ENCODE data around the gene GSK3A. TPM values are rescaled to one million over a fixed set of nuclear protein-coding genes. Genes with fewer than 3 reads are reported as not detected.

Gene GSK3A
- total RNA-seq, 4 donors from 2014 or later, result 31.4 to 44.1 (median 41.0) TPM

DNA sequence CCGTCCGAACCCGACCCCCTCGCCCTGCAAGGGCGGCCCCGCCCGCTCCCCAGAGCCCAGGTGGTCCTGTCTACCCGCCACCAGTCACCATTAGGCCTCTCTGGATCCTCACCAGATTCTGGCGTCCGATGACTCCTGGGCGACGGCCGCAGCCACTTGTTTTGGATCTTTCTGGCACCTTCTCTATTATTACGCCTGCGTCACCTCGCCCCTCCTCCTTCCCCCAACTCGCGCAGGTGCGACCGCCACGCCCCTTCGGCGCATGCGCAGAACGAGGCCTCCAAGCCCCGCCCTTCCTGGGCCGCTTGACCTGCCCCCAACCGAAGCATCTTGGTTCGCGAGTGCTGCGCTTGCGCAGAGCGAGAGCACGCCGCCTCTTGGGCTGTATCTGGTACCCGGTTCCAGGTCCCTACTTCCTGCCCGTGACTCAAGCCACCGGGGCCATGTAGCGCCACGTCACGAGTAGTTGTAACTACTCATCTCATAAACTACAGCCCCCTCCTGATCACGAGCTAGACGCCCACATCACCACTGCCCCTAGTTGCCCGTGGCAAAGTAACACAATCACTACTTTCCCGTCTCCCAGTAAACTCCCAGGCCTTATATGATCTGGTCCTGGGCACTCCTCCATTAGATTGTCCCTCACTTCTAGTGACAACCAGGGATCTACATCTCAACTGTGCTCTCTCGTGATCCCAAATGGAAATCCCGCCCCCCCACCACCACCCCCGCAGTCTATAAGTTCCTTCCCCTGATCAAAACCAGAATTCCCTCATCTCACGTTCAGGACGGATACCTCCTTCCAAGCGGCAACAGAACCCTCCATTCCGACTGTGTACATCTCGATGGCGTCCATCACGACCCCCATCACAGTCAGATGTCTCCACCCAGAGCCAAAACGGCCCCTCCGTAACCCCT lies 24.6 kb downstream of the GSK3A start, which contains the start of gene DEDD2:
Gene DEDD2, minus strand, starts transcription at position 158 of the 918 bp plus-strand sequence. CDS start 670 bp downstream, outside the sequence.
- Histone ChIP-seq H3K4me3 (peak within 1 kb of the TSS; percentile 72 to 89 (median 82)), H3K4me1 (peaks cover 0 to 62% (median 24%) of the 10 kb centered on the region in 4 donors), H3K27ac (peak within 1 kb of the TSS; percentile 86 to 99 (median 92)), H3K36me3 (peaks cover 0 to 22% (median 0%) of the 10 kb centered on the region in 3 donors), H3K27me3 (no peaks in the 10 kb centered on the region), H3K9me3 (no peaks in the 10 kb centered on the region)
- DNase-seq, result peak; percentile 97 to 99 (median 99)
- TF ChIP-seq, protein P1, sequence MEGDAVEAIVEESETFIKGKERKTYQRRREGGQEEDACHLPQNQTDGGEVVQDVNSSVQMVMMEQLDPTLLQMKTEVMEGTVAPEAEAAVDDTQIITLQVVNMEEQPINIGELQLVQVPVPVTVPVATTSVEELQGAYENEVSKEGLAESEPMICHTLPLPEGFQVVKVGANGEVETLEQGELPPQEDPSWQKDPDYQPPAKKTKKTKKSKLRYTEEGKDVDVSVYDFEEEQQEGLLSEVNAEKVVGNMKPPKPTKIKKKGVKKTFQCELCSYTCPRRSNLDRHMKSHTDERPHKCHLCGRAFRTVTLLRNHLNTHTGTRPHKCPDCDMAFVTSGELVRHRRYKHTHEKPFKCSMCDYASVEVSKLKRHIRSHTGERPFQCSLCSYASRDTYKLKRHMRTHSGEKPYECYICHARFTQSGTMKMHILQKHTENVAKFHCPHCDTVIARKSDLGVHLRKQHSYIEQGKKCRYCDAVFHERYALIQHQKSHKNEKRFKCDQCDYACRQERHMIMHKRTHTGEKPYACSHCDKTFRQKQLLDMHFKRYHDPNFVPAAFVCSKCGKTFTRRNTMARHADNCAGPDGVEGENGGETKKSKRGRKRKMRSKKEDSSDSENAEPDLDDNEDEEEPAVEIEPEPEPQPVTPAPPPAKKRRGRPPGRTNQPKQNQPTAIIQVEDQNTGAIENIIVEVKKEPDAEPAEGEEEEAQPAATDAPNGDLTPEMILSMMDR (IDR thresholded peaks at IDR 0.05), result no peak
- TF ChIP-seq POLR2A (IDR thresholded peaks at IDR 0.05), result peak; percentile 81 to 96

DNA sequence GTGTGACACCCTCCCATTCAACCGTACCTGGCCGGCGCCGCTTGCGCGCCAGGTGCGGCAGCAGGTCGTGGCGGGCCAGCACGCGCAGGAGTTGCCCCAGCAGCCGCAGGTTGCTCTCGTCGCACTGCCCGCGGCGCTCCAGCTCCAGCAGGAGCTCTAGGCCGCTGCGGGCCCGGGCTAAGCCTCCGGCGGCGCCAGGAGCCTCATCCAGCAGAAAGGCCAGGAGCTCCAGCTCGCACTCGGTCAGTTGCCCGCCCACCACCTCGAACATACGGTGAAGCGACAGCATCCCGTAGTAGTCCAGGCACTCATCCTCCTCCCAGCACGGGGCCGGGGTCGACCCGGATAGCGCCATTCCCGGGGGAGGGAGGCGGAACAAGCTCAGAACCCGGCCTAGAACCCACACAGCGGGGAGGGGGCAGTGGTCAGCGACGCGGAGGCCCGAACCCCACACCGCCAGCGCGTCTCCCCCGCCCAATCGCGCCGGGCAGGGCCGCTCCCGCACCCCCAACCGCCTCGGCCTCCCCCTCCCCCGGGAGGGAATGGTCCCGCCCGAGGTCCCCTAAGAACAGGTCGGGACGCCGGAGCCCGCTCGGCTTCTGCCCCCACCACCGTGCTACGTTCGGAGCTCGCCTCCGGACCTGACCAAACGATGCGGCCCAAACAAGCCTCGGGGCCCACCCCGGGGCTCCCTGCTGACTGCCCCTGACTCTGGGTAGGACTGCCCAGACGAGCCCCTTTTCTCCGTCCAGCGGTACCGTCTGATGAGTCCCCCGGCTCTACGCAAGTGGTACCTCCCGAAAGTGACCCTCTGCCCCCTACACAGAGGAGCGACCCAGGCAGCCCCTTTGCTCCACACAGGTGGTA lies 25.5 kb downstream of the GSK3A start:
- peak overlapping the region; percentile 72 to 89 (median 82) for H3K4me3 ChIP-seq
- no peaks in the 10 kb centered on the region for H3K27me3 ChIP-seq
- peak overlapping the region; percentile 86 to 99 (median 92) for H3K27ac ChIP-seq
- no peaks in the 10 kb centered on the region for H3K9me3 ChIP-seq
- peaks cover 0 to 69% (median 24%) of the 10 kb centered on the region in 4 donors for H3K4me1 ChIP-seq
- peak; percentile 25 to 68 (median 60) for DNase-seq
- H3K36me3 ChIP-seq, result peaks cover 0 to 29% (median 0%) of the 10 kb centered on the region in 3 donors
- TF ChIP-seq, protein P1 (IDR thresholded peaks at IDR 0.05), result no peak
- TF ChIP-seq POLR2A (IDR thresholded peaks at IDR 0.05), result no peak

DNA sequence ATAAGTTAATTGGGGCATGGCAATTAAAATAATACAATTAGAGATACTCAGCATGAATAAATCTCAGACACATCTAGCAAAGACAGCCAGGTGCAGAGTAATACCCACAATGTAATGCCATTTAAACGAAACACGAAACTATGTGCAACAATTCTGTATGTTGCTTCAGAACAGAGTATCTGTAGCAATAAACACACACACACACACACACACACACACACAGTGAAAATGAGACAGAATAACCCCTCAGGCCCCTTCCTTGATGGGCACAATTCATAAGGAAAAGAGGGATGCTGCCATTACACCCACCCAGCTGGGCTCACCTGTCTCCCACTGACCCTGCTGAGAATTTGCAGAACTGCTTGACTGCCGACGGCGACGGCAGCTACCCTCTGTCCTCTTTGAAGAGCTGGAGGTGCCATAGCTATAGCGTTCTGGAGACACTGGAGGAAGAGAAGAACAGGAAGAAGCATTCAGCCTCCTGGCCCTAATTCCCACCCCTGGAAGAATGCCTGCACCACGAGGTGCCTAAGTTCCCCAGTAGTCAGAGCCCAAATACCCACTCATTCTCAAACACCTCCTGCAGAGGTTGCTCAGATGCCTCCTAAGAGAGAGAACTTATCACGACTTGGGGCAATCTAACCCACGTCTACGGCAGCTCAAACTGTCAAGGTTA lies 27.5 kb downstream of the GSK3A start:
- Histone ChIP-seq H3K4me3 (peak overlapping the region in 1 of 4 donors; percentile 79), H3K27ac (no peak overlapping the region), H3K9me3 (no peaks in the 10 kb centered on the region), H3K27me3 (no peaks in the 10 kb centered on the region), H3K36me3 (peaks cover 0 to 48% (median 0%) of the 10 kb centered on the region in 3 donors), H3K4me1 (peaks cover 0 to 56% (median 20%) of the 10 kb centered on the region in 4 donors)
- TF ChIP-seq POLR2A (IDR thresholded peaks at IDR 0.05), result no peak
- TF ChIP-seq, protein P1 (IDR thresholded peaks at IDR 0.05), result no peak
- DNase-seq, result no peak

DNA sequence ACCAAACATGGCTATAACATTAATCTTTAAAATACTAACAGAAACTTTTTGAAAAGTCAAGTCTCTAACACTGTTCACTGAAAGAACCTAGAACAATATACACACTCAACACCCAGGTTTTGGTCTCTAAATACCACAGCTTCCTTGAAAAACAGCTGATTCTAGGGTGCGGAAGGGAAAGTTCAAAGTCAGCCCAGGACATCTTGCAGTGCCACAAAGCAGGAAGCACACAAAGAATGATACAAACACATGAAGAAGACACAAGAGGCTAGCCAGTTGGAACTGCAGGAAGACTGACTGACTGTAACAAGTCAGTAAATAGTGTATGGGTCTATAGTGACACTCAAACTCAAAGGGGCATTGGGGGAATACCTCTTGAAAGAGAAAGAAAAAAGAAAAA lies 29.5 kb downstream of the GSK3A start:
- H3K9me3 ChIP-seq, result no peaks in the 10 kb centered on the region
- no peak for TF ChIP-seq POLR2A (IDR thresholded peaks at IDR 0.05)
- TF ChIP-seq, protein P1 (IDR thresholded peaks at IDR 0.05), result no peak
- no peak overlapping the region for H3K4me3 ChIP-seq
- H3K27ac ChIP-seq, result no peak overlapping the region
- no peak for DNase-seq
- H3K27me3 ChIP-seq, result no peaks in the 10 kb centered on the region
- H3K36me3 ChIP-seq, result peaks cover 0 to 69% (median 0%) of the 10 kb centered on the region in 3 donors
- peaks cover 0 to 43% (median 13%) of the 10 kb centered on the region in 4 donors for H3K4me1 ChIP-seq

DNA sequence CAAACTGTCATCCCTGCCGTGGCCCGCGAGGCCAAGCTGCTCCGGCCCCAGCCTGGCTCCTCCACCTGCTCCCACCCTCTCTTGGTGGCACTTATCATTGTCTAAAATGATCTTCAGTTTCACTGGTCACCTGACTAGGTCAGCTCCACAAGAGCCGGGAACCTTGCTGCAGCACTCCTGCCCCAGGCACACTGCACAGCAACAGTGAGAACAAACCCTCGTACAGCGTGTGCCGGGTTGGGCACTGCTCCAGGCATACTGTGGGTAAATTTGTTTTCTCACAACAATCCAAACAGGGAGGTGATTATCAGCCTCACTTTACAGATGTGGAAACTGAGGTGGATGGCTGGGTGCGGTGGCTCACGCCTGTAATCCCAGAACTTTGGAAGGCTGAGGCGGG lies 33.8 kb downstream of the GSK3A start:
- peaks cover 0 to 95% (median 0%) of the 10 kb centered on the region in 3 donors for H3K36me3 ChIP-seq
- H3K9me3 ChIP-seq, result no peaks in the 10 kb centered on the region
- DNase-seq, result no peak
- no peak overlapping the region for H3K27ac ChIP-seq
- no peak overlapping the region for H3K4me3 ChIP-seq
- no peaks in the 10 kb centered on the region for H3K27me3 ChIP-seq
- no peak for TF ChIP-seq POLR2A (IDR thresholded peaks at IDR 0.05)
- TF ChIP-seq, protein P1 (IDR thresholded peaks at IDR 0.05), result no peak
- peaks cover 0 to 28% (median 3%) of the 10 kb centered on the region in 4 donors for H3K4me1 ChIP-seq

Data from Peyer's patch (tissue), 4 donors.